HG02759 (cell line): Measurements from ENCODE around the gene TRPM3.

Experiments
- ATAC-seq: cut with Tn5 transposase; IDR thresholded peaks from one replicate; pipeline ENCODE4 v1.9.1; 2021; ENCODE audit warnings: mild to moderate bottlenecking, moderate library complexity; ENCODE audit not compliant: unreplicated experiment

TRPM3 gene

DNA sequence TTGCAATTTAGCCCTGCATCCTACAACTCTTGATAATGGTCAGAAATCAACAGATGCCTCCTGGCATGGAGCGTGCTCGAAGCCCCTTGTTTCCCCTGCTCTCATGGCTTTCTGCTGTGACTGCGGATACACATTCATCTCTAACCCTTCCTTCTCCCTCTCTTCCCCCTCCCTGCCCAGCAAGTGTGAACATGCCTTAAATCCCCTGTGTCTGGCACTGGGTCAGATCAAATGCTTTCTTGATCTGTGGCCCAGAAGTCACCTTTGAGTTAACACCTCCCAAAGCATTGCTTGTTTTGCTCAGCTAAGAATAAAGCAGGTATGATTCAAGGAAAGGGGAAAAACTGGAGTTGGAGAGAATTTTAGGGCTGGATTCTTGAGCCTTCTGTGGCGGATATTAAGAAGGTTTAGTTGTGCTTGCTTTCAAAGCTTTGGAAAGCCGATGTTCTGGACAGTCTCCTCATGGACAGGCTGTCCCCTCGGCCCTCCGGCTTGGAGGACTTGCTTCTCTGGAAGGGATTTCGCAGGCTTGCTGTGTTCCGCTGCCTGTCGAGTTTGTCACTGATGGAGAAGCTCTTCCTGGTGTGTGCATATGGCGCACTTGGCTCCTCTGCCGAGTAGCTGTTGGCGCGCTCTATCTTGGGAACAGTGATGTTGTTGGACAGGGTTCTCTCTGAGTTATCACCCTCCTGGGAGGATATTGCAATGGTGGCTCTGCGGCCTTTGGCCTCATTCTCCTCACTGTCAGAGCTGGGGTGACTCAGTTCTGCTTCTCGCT is 585.7 kb downstream of the TRPM3 start:
- ATAC-seq = no peak

GRCh38 chr9:70534471-70534870 is 587.0 kb downstream of the TRPM3 start:
- ATAC-seq = no peak

DNA sequence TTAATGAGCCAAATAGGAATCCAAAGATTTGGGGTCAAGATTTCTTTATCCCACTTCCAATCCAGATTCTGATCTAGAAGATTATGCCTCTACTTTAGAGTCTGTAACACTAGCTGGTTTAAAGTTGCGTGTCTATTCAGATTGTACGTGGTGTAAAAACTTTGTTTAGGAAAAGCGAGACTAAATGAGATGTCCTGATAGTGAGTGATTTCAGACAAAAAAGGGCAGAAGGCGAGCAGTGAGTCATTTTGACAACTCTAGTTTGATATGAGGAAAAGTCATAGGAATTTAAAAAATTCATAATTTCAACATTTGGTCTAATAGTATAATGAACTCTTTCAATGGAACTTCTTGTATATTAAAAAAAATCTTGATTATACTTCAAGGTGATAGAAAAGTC is 587.4 kb downstream of the TRPM3 start:
- ATAC-seq = no peak

DNA sequence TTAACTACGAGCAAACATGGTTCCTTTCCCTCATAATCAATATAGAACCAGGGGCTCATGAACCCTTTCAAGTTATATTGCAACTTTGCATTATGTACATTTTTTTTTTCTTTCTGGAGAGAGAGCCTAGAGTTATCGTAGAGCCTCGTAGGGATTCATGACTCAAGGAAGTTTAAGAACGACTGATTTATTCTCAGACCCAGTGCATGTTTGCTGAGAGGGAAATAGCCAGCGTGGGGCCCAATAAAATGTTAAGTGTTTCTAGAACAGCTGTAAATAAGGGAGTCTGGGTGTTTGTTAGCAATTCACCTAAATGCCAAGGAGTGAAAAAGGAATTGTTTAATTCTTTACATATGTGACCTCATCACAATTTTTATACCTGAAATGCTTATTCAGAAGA is 587.9 kb downstream of the TRPM3 start:
- ATAC-seq = no peak

- no peak for ATAC-seq
Observed at GRCh38 chr9:70532716-70533115, 588.7 kb downstream of the TRPM3 start.

- ATAC-seq = no peak
Observed at GRCh38 chr9:70531311-70531710, 590.1 kb downstream of the TRPM3 start.

DNA sequence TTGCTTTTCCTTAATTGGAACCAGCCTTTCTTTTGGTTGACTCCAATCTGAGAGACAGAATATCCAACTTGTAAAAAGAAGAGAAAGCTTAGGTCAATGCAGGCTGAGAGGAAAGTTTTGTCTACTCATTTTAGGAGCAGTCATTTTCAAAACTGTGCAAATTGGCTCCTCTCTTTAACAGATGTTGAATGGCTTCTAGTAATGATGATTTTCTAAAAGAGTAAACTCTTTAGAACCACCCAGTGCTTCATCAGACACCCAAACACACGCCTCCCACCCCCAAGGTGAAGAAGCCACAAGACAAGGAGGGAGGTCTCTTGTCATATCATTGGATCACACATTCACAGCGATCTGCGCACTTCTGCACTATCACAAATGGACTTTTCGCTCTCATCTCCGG is 590.7 kb downstream of the TRPM3 start:
- no peak for ATAC-seq

DNA sequence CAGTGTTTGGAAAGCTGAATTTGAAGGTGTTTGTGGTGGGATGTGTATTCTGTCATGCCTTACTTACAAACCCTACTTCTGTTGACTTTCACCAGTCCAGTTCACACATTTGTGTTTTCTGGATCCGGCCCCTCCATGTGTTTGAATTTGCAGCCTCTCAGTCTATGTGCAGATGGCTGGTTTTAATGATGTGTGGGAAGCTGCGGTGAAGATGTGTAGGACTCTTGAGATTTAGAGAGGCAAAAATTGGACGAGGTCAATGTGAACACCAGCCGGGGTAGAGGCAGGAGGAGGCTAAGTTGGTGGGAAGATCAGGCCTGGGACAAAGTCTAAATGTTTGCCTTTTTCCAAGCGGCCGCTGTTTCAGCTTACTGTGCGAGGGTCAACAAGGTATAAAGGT is 591.6 kb downstream of the TRPM3 start:
- no peak for ATAC-seq

GRCh38 chr9:70529377-70529776 is 592.0 kb downstream of the TRPM3 start:
- no peak for ATAC-seq

GRCh38 chr9:70526902-70527301 is 594.5 kb downstream of the TRPM3 start:
- ATAC-seq = no peak

DNA sequence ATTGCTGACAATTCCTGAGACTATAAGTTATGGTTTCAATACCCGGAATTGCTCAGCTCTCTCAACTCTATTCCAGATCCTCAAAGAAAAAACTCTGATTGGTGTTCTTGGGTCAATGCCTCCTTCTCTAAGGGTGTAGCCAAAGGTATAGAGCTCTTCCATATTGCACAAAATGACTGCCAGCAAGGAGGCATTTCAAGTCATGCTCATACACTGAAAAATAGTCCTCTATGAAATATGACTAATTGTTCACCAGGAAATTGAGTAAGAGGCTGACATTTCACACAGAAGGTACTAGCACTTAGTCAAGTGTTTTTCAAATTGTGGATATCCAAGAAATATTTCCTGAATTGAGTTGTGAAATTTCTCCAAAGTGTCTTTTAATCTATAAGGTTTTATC is 595.9 kb downstream of the TRPM3 start:
- no peak for ATAC-seq

GRCh38 chr9:70519912-70520724 is 601.3 kb downstream of the TRPM3 start:
- peak; percentile 67 for ATAC-seq

DNA sequence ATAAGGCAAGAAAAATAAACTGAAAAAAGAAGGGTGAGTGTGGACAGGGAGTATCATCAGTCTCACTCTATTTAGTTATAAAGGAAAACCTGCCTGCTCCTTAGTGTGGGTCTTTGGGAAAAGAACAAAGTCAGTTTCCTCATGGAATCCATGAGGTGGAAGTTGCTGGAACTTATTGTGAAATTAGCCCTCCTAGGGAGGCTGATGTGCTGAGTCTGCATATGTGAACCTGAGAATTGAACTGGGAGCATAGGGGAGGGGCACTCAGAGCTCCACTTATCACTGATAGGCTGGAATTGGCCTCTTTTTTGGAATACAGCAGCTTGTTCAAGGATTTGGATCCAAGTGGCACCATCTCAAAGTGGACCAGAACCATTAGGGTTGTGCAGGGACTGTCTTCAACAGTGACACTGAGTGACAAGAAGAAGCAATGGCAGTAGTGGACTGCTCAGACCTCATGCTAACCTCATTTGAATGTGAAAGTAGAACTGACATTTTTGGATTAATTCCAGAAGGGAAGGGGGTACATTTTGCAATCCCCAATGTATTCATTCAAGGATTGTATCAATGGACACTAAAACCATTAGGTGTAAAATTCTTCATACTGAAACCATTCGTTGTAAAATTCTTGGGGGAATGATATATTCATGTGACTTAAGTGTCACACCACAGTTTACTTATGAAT is 603.4 kb downstream of the TRPM3 start:
- ATAC-seq = no peak

DNA sequence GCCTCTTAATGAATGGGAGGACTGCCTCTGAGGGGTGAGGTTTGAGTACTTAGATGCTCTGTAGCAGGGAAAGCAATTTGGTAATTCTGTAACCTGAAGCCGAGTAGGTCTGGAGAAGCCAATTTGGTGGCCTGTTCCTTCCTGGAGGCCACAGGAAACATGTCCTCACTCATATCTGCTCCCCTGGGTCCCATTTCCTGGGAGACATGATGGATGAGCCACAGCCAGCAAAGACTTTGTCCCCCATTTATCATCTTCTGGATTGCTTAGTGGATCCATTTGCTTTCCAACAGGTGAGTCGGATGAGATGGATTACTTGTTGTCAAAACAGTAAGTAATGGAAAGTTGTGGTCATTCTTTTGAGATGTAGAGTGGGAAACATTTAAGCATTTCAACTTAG is 607.1 kb downstream of the TRPM3 start:
- no peak for ATAC-seq

DNA sequence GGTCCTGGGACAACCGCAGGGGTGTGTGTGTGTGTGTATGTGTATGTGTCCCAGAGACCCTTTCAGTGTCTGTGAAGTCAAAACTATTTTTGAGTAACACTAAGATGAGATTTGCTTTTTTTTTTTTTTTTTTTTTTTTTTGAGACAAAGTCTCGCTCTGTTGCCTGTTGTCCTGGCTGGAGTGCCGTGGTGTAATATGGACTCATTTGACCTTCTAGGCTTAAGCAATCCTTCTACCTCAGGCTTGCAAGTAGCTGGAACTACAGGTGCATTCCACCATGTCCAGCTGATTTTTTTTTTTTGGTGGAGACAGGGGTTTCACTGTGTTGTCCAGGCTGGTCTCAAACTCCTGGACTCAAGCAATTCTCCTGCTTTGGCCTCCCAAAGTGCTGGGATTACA is 609.6 kb downstream of the TRPM3 start:
- ATAC-seq = no peak

DNA sequence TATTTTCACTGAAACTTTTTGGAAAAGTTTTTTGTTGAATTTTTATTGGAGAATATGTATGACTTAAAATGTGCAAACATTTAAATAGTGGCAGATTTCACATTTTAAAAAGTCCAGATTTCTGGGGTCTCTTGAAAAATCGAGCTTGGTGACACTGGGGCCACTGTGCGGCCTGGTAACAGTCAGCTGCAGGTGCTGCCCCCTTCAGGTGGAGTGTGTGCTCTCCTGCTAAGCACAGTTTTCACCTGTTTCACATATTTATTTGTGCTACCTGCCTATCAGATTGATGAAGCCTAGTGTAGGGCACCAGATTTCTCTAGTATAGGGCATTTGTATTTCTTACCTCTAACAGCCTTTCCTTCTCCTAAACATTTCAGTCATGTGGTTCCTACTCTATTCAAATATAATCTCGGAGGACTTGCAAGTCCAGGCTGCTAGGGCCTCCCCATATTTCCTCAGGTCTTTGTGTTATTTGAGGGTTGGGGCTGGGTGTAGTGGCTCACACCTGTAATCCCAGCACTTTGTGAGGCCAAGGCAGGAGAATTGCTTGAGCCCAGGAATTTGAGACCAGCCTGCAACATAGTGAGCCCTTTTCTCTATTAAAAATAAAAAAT is 611.2 kb downstream of the TRPM3 start:
- ATAC-seq = peak; percentile 58

- ATAC-seq = no peak
Observed at GRCh38 chr9:70506159-70506558, 615.3 kb downstream of the TRPM3 start.

DNA sequence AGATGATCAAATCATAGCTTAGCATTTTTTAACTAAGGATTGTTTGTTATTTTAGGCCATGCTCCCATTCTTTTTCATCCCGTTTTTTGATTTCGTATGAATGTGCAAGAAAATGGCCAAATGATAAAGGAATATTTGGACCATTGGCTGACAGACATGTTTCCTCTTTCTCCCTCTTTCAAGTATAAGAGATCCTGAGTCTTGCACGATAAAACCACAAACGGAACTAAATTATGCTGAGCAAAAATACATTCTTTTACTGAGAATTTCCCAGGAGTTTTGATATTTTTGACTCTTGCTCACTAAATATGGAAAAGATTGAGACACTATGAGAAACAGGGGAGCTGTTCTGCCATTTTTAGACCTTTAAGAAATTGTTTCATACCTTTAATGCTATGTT is 616.6 kb downstream of the TRPM3 start:
- ATAC-seq = no peak

- ATAC-seq = no peak
Observed at GRCh38 chr9:70502690-70503089, 618.7 kb downstream of the TRPM3 start.

DNA sequence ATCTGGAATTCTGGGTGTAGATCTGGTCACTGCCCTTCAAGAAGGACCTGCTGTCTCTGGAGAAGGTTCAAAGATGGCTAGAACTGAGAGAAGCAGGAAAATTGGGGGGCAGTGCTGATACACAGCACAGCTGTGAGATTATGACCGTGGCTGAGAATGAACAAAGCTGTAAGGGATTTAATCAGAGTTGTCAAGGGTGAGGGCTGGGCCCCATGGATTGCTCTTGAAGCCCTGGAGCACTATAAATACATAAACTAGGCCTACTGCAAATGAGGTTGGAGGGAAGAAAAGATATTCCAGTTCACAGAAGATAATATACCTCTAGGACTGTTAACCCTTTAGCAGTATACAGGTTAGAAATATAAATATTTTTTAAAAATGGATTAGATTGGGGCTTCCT is 620.6 kb downstream of the TRPM3 start:
- ATAC-seq = no peak

DNA sequence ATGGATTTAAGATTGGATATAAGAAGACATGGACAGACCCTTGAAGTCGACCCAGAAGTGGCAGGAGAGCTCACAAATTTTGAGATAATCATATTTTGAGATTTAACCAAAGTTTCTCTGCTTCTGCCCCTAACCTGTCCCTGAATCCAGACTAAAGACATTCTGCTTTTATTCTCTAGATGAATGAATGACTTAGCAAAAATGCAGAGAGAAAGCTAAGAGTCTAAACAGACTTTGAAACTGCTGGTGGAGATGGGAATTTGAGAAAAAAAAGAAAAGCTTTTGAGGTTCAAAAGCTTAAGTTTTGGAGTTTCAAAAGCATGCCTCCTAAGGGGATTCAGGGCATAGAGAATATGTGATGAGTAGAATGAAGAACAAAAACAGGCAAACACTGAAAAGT is 621.8 kb downstream of the TRPM3 start:
- ATAC-seq = no peak
